PFSK-1 (cell line): ENCODE data around the gene ZCCHC24.

Experiments
- FOXP2 ChIP-seq: optimal IDR thresholded peaks from 2 replicates; pipeline ENCODE3; 2011; ENCODE audit warnings: borderline replicate concordance, control low read depth, inconsistent platforms; ENCODE audit not compliant: insufficient read depth; ENCODE audit errors: extremely low read length, extremely low read depth
- POLR2AphosphoS5 ChIP-seq: IDR thresholded peaks from 2 replicates; pipeline ENCODE4 v1.6.1; 2012; ENCODE audit warnings: low read depth, mild to moderate bottlenecking, control low read depth, low read length, moderate library complexity
- SIN3A ChIP-seq: IDR thresholded peaks from 2 replicates; pipeline ENCODE4 v1.6.1; 2012; ENCODE audit warnings: mild to moderate bottlenecking, low read length, moderate library complexity, borderline replicate concordance; ENCODE audit not compliant: insufficient read depth
- TAF1 ChIP-seq: IDR thresholded peaks from 2 replicates; pipeline ENCODE4 v1.6.1; 2012; ENCODE audit warnings: low read length, control low read depth, borderline replicate concordance; ENCODE audit not compliant: insufficient read depth
- TF ChIP-seq, protein P1 (sequence below), 2 experiments: IDR thresholded peaks; 2 replicates each; pipeline versions ENCODE4 v1.6.1 to v1.8.0; 2011 to 2012; ENCODE audit warnings: low read depth in 2 of 2, low read length in 2 of 2, control low read depth in 1 of 2, inconsistent platforms in 1 of 2, mild to moderate bottlenecking in 1 of 2, moderate library complexity in 1 of 2; ENCODE audit not compliant: insufficient read depth in 1 of 2

DNA sequence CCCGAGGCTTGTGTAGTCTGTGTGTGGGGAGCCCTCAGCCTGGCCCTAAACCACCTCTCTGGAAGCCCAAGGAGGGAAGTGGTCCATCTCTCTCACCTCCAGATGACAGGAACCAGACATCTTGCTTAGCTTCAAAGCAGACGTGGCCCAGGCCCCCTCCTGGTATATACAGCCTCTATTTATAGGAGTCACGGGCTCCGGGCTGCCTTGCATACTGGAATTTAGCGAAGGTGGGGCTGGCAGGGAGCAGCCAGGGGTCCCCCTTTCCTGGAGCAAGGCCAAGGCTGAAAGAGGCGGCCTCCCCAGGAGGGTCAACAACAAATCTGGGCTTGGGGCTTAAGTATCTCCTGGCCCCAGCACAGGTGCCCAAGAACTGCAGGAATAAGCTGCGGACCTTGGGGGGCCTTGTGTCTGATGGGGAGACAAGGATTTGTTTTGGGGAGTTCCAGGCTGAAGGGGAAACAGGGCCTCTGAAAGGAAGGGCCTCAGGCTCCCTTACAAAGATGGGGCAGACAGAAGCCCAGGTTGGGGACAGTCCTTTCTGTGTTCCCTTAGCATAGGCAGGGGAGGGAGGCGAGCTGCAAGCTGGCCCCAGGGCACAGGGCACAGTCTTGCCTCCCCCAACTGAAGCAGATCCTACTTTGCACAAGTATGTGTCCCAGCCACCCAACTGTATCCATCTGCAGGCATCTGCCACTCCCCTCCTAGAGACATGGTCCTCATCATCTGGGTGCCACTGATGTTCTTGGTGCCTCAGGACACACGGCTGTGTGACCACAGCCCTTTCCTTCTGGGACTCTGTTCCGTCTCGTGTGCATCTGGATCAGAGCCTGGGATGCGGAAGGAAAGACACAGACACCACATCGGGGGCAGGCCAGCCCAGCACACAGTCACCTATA lies 11.9 kb downstream of the ZCCHC24 start:
- TF ChIP-seq, protein P1, sequence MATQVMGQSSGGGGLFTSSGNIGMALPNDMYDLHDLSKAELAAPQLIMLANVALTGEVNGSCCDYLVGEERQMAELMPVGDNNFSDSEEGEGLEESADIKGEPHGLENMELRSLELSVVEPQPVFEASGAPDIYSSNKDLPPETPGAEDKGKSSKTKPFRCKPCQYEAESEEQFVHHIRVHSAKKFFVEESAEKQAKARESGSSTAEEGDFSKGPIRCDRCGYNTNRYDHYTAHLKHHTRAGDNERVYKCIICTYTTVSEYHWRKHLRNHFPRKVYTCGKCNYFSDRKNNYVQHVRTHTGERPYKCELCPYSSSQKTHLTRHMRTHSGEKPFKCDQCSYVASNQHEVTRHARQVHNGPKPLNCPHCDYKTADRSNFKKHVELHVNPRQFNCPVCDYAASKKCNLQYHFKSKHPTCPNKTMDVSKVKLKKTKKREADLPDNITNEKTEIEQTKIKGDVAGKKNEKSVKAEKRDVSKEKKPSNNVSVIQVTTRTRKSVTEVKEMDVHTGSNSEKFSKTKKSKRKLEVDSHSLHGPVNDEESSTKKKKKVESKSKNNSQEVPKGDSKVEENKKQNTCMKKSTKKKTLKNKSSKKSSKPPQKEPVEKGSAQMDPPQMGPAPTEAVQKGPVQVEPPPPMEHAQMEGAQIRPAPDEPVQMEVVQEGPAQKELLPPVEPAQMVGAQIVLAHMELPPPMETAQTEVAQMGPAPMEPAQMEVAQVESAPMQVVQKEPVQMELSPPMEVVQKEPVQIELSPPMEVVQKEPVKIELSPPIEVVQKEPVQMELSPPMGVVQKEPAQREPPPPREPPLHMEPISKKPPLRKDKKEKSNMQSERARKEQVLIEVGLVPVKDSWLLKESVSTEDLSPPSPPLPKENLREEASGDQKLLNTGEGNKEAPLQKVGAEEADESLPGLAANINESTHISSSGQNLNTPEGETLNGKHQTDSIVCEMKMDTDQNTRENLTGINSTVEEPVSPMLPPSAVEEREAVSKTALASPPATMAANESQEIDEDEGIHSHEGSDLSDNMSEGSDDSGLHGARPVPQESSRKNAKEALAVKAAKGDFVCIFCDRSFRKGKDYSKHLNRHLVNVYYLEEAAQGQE (IDR thresholded peaks at IDR 0.05; ENCODE audit: insufficient read depth in 1 of 2, low read depth in 2 of 2, low read length in 2 of 2) = no peak
- TF ChIP-seq POLR2AphosphoS5 (no peak), SIN3A (no peak), TAF1 (no peak), FOXP2 (no peak)
